Dermis blood vessel endothelial cell (primary cell): ENCODE measurements around the gene DGKI. TPM values are rescaled to one million over a fixed set of nuclear protein-coding genes. Genes with fewer than 3 reads are reported as not detected.
"Not testable (repeated sequence)": the region's sequence is repeated elsewhere in the genome, so short reads cannot be mapped to it uniquely, and the experiment has no call there.

Source experiments
- DNase-seq: peaks from one replicate; pipeline ENCODE4 v3.0.0; 2010
- total RNA-seq: library from RNA; depleted of rRNA; stranded (reverse); fragments of >200 nt; gene quantifications from 2 replicates; pipeline ENCODE4 v1.2.3, GENCODE V29; 2014

DGKI gene
- total RNA-seq, 1 donor from 2014 or later: 3.9 TPM

- DNase-seq: peak; percentile 55
Observed at GRCh38 chr7:137835486-137836112, 11.2 kb downstream of the DGKI start.

- no peak for DNase-seq
Observed at GRCh38 chr7:137834552-137834951, 12.2 kb downstream of the DGKI start.

GRCh38 chr7:137832990-137833389 is 13.8 kb downstream of the DGKI start:
- not testable (repeated sequence) for DNase-seq

GRCh38 chr7:137832382-137832781 is 14.4 kb downstream of the DGKI start:
- no peak for DNase-seq

GRCh38 chr7:137831555-137831954 is 15.2 kb downstream of the DGKI start:
- DNase-seq: not testable (repeated sequence)

GRCh38 chr7:137829337-137829992 is 17.3 kb downstream of the DGKI start:
- no peak for DNase-seq

- DNase-seq: no peak
Observed at GRCh38 chr7:137828456-137828855, 18.3 kb downstream of the DGKI start.

GRCh38 chr7:137825489-137825888 is 21.3 kb downstream of the DGKI start:
- no peak for DNase-seq

GRCh38 chr7:137820677-137821420 is 25.9 kb downstream of the DGKI start:
- DNase-seq: no peak

- no peak for DNase-seq
Observed at GRCh38 chr7:137820156-137820555, 26.6 kb downstream of the DGKI start.

- no peak for DNase-seq
Observed at GRCh38 chr7:137818036-137818435, 28.7 kb downstream of the DGKI start.

GRCh38 chr7:137816696-137817320 is 30.0 kb downstream of the DGKI start:
- peak; percentile 10 for DNase-seq

GRCh38 chr7:137813541-137813940 is 33.2 kb downstream of the DGKI start:
- no peak for DNase-seq

GRCh38 chr7:137810248-137810647 is 36.5 kb downstream of the DGKI start:
- no peak for DNase-seq

- DNase-seq: no peak
Observed at GRCh38 chr7:137804836-137805235, 41.9 kb downstream of the DGKI start.

- no peak for DNase-seq
Observed at GRCh38 chr7:137801491-137801890, 45.3 kb downstream of the DGKI start.

- DNase-seq: peak; percentile 89
Observed at GRCh38 chr7:137801003-137801402, 45.8 kb downstream of the DGKI start.

GRCh38 chr7:137798073-137798763 is 48.6 kb downstream of the DGKI start:
- no peak for DNase-seq

GRCh38 chr7:137795211-137795610 is 51.6 kb downstream of the DGKI start:
- DNase-seq: no peak

- no peak for DNase-seq
Observed at GRCh38 chr7:137791930-137792329, 54.8 kb downstream of the DGKI start.

GRCh38 chr7:137790828-137791227 is 55.9 kb downstream of the DGKI start:
- no peak for DNase-seq

GRCh38 chr7:137789215-137789882 is 57.4 kb downstream of the DGKI start:
- no peak for DNase-seq
